GM23338 (cell line): Measurements from ENCODE around the gene LRMDA. TPM values are rescaled to one million over a fixed set of nuclear protein-coding genes. Genes with fewer than 3 reads are reported as not detected.

Experiments
- ATAC-seq: fragments of 200-7000 bp; cut with Tn5 transposase; 3 replicates; pipeline ENCODE4 v1.9.1; 2020
- DNase-seq: peaks from one replicate; pipeline ENCODE4 v3.0.0-alpha.2; 2015; ENCODE audit warnings: low spot score
- H2AFZ ChIP-seq: fragments of 200-600 bp; sonication (generic); 2 replicates; pipeline ENCODE4 v1.8.0; 2016; ENCODE audit warnings: antibody characterized with exemption, mild to moderate bottlenecking, moderate library complexity
- H3F3A ChIP-seq: fragments of 200-600 bp; sonication (generic); replicated peaks from 2 replicates; pipeline ENCODE4 v1.8.0; 2017; ENCODE audit warnings: antibody characterized with exemption, mixed run types, low read depth
- H3K27ac ChIP-seq: fragments of 200-600 bp; sonication (generic); 2 replicates; pipeline ENCODE4 v1.6.1; 2016; ENCODE audit warnings: low read depth
- H3K27me3 ChIP-seq: fragments of 200-600 bp; sonication (generic); 2 replicates; pipeline ENCODE4 v1.8.0; 2016; ENCODE audit warnings: mild to moderate bottlenecking, mixed run types, moderate library complexity; ENCODE audit not compliant: insufficient read depth
- H3K36me3 ChIP-seq: fragments of 200-600 bp; sonication (generic); 2 replicates; pipeline ENCODE4 v1.8.0; 2016; ENCODE audit warnings: mild to moderate bottlenecking; ENCODE audit not compliant: insufficient read depth
- H3K4me1 ChIP-seq: fragments of 200-600 bp; sonication (generic); 2 replicates; pipeline ENCODE4 v1.8.0; 2016; ENCODE audit warnings: mild to moderate bottlenecking, moderate library complexity; ENCODE audit not compliant: insufficient read depth
- H3K4me2 ChIP-seq: fragments of 200-600 bp; sonication (generic); 2 replicates; pipeline ENCODE4 v1.7.1; 2017; ENCODE audit warnings: mixed run types
- H3K4me3 ChIP-seq: fragments of 200-600 bp; sonication (generic); 2 replicates; pipeline ENCODE4 v1.6.1; 2016; ENCODE audit warnings: mixed run types
- H3K79me2 ChIP-seq: fragments of 200-600 bp; sonication (generic); replicated peaks from 2 replicates; pipeline ENCODE4 v1.8.0; 2017; ENCODE audit warnings: mild to moderate bottlenecking; ENCODE audit not compliant: insufficient read depth
- H3K9me2 ChIP-seq: fragments of 200-600 bp; sonication (generic); 2 replicates; pipeline ENCODE4 v1.8.0; 2017; ENCODE audit not compliant: insufficient read depth
- H4K20me1 ChIP-seq: fragments of 200-600 bp; sonication (generic); replicated peaks from 2 replicates; pipeline ENCODE4 v1.8.0; 2017; ENCODE audit warnings: mild to moderate bottlenecking; ENCODE audit not compliant: insufficient read depth
- H3K27ac Mint-ChIP-seq: 2 replicates; pipeline ENCODE4 v1.8.0; 2020; ENCODE audit warnings: inconsistent platforms, mild to moderate bottlenecking, moderate library complexity, mixed read lengths
- H3K27me3 Mint-ChIP-seq: 3 replicates; pipeline ENCODE4 v1.8.0; 2022; ENCODE audit warnings: low read depth, mild to moderate bottlenecking, moderate library complexity, mixed read lengths, inconsistent platforms; ENCODE audit not compliant: insufficient read depth, poor library complexity
- H3K36me3 Mint-ChIP-seq: 3 replicates; pipeline ENCODE4 v1.8.0; 2021; ENCODE audit warnings: low read depth, mild to moderate bottlenecking, inconsistent platforms, moderate library complexity, mixed read lengths
- H3K4me1 Mint-ChIP-seq: 3 replicates; pipeline ENCODE4 v1.8.0; 2020; ENCODE audit warnings: mild to moderate bottlenecking, inconsistent platforms, mixed read lengths
- H3K4me3 Mint-ChIP-seq: 3 replicates; pipeline ENCODE4 v1.8.0; 2021; ENCODE audit warnings: moderate library complexity, mild to moderate bottlenecking, inconsistent platforms, mixed read lengths
- H3K9me3 Mint-ChIP-seq: 3 replicates; pipeline ENCODE4 v1.8.0; 2020; ENCODE audit warnings: moderate library complexity, mild to moderate bottlenecking, inconsistent platforms, mixed read lengths
- CREB1 ChIP-seq: fragments of 250-450 bp; sonication (Bioruptor Pico); IDR thresholded peaks from 2 replicates; pipeline ENCODE4 v1.5.0; 2020; ENCODE audit warnings: low read depth, mild to moderate bottlenecking, moderate library complexity
- CTCF ChIP-seq, 2 experiments: fragments of 200-600 bp in 1 of 2; sonication (generic) in 1 of 2; conservative IDR thresholded peaks; 2 replicates each; pipeline versions ENCODE4 v1.5.1 to v1.6.1; 2016 to 2017; ENCODE audit warnings: antibody characterized with exemption in 2 of 2, low read depth in 2 of 2, mild to moderate bottlenecking in 2 of 2, moderate library complexity in 1 of 2
- ETS1 ChIP-seq: IDR thresholded peaks from 2 replicates; pipeline ENCODE4 v1.6.1; 2016; ENCODE audit warnings: antibody characterized with exemption
- EZH2 ChIP-seq: fragments of 200-600 bp; sonication (generic); IDR thresholded peaks from one replicate; pipeline ENCODE4 v1.8.0; 2017; ENCODE audit warnings: antibody characterized with exemption, mild to moderate bottlenecking, low read depth; ENCODE audit not compliant: unreplicated experiment
- EZH2phosphoT487 ChIP-seq: fragments of 200-600 bp; sonication (generic); IDR thresholded peaks from one replicate; pipeline ENCODE4 v1.8.1; 2018; ENCODE audit warnings: antibody characterized with exemption; ENCODE audit not compliant: unreplicated experiment
- JUNB ChIP-seq: IDR thresholded peaks from one replicate; pipeline ENCODE4 v1.6.1; 2016; ENCODE audit warnings: antibody characterized with exemption; ENCODE audit not compliant: unreplicated experiment
- NANOG ChIP-seq: IDR thresholded peaks from 2 replicates; pipeline ENCODE4 v1.6.1; 2016; ENCODE audit warnings: antibody characterized with exemption, borderline replicate concordance
- POLR2AphosphoS5 ChIP-seq: IDR thresholded peaks from 2 replicates; pipeline ENCODE4 v1.6.1; 2016; ENCODE audit warnings: antibody characterized with exemption, low read depth
- REST ChIP-seq: IDR thresholded peaks from one replicate; pipeline ENCODE4 v1.6.1; 2018; ENCODE audit warnings: antibody characterized with exemption; ENCODE audit not compliant: unreplicated experiment
- STAT1 ChIP-seq: IDR thresholded peaks from one replicate; pipeline ENCODE4 v1.6.1; 2016; ENCODE audit warnings: antibody characterized with exemption; ENCODE audit not compliant: unreplicated experiment
- ZNF114 ChIP-seq: fragments of 250-450 bp; sonication (Bioruptor Pico); IDR thresholded peaks from 2 replicates; pipeline ENCODE4 v1.5.0; 2020; ENCODE audit warnings: mild to moderate bottlenecking, moderate library complexity
- ZNF331 ChIP-seq: fragments of 250-450 bp; sonication (Bioruptor Pico); IDR thresholded peaks from 2 replicates; pipeline ENCODE4 v1.5.0; 2020; ENCODE audit warnings: low read depth, mild to moderate bottlenecking, moderate library complexity
- polyA plus RNA-seq: library from polyadenylated mRNA; unstranded; fragments of >200 nt; fragmentation: Nextera tagmentation; extraction: Ambion mirVana; gene quantifications from 2 replicates; pipeline ENCODE4 v1.2.1, GENCODE V29; 2016
- total RNA-seq: library from RNA; depleted of rRNA; stranded (reverse); fragments of >200 nt; shearing (Covaris generic); gene quantifications from 2 replicates; pipeline ENCODE4 v1.2.3, GENCODE V29; 2014
- TF ChIP-seq, protein P1 (sequence below): fragments of 250-450 bp; sonication (Bioruptor Pico); IDR thresholded peaks from 2 replicates; pipeline ENCODE4 v1.5.0; 2020; ENCODE audit warnings: mild to moderate bottlenecking, moderate library complexity

The LRMDA gene
- total and polyA plus RNA-seq, 2 experiments from 2014 or later, result 0.90 to 1.8 TPM

GRCh38 chr10:75544993-75545706, 113.7 kb downstream of the LRMDA start:
- peaks cover 35% of the 10 kb centered on the region for H3K4me1 Mint-ChIP-seq

More at GRCh38 chr10:75544993-75545706, 113.7 kb downstream of the LRMDA start:
- no peaks in the 10 kb centered on the region; the same call in 1 of the 2 replicates for H3K9me2 ChIP-seq
- Mint-ChIP-seq H3K27me3 (no peaks in the 10 kb centered on the region), H3K36me3 (no peaks in the 10 kb centered on the region), H3K27ac (no peak overlapping the region; the same call in 1 of the 2 replicates), H3K4me3 (no peak overlapping the region), H3K9me3 (no peaks in the 10 kb centered on the region)
- H3K27me3 ChIP-seq, result no peaks in the 10 kb centered on the region
- H4K20me1 ChIP-seq, result no peaks in the 10 kb centered on the region
- ATAC-seq, result no peak
- no peaks in the 10 kb centered on the region for H3K36me3 ChIP-seq
- no peak for DNase-seq
- H3K79me2 ChIP-seq, result no peaks in the 10 kb centered on the region
- no peaks in the 10 kb centered on the region for H3F3A ChIP-seq
- TF ChIP-seq EZH2phosphoT487 (no peak), ZNF331 (CRISPR knock-in tag) (no peak), ZNF114 (no peak), NANOG (no peak), POLR2AphosphoS5 (no peak), REST (no peak), ETS1 (no peak), CTCF (conservative IDR thresholded peaks at IDR 0.05; ENCODE audit: low read depth in 2 of 2) (no peak), JUNB (no peak), EZH2 (no peak), STAT1 (no peak), CREB1 (CRISPR knock-in tag) (no peak)
- TF ChIP-seq, protein P1, sequence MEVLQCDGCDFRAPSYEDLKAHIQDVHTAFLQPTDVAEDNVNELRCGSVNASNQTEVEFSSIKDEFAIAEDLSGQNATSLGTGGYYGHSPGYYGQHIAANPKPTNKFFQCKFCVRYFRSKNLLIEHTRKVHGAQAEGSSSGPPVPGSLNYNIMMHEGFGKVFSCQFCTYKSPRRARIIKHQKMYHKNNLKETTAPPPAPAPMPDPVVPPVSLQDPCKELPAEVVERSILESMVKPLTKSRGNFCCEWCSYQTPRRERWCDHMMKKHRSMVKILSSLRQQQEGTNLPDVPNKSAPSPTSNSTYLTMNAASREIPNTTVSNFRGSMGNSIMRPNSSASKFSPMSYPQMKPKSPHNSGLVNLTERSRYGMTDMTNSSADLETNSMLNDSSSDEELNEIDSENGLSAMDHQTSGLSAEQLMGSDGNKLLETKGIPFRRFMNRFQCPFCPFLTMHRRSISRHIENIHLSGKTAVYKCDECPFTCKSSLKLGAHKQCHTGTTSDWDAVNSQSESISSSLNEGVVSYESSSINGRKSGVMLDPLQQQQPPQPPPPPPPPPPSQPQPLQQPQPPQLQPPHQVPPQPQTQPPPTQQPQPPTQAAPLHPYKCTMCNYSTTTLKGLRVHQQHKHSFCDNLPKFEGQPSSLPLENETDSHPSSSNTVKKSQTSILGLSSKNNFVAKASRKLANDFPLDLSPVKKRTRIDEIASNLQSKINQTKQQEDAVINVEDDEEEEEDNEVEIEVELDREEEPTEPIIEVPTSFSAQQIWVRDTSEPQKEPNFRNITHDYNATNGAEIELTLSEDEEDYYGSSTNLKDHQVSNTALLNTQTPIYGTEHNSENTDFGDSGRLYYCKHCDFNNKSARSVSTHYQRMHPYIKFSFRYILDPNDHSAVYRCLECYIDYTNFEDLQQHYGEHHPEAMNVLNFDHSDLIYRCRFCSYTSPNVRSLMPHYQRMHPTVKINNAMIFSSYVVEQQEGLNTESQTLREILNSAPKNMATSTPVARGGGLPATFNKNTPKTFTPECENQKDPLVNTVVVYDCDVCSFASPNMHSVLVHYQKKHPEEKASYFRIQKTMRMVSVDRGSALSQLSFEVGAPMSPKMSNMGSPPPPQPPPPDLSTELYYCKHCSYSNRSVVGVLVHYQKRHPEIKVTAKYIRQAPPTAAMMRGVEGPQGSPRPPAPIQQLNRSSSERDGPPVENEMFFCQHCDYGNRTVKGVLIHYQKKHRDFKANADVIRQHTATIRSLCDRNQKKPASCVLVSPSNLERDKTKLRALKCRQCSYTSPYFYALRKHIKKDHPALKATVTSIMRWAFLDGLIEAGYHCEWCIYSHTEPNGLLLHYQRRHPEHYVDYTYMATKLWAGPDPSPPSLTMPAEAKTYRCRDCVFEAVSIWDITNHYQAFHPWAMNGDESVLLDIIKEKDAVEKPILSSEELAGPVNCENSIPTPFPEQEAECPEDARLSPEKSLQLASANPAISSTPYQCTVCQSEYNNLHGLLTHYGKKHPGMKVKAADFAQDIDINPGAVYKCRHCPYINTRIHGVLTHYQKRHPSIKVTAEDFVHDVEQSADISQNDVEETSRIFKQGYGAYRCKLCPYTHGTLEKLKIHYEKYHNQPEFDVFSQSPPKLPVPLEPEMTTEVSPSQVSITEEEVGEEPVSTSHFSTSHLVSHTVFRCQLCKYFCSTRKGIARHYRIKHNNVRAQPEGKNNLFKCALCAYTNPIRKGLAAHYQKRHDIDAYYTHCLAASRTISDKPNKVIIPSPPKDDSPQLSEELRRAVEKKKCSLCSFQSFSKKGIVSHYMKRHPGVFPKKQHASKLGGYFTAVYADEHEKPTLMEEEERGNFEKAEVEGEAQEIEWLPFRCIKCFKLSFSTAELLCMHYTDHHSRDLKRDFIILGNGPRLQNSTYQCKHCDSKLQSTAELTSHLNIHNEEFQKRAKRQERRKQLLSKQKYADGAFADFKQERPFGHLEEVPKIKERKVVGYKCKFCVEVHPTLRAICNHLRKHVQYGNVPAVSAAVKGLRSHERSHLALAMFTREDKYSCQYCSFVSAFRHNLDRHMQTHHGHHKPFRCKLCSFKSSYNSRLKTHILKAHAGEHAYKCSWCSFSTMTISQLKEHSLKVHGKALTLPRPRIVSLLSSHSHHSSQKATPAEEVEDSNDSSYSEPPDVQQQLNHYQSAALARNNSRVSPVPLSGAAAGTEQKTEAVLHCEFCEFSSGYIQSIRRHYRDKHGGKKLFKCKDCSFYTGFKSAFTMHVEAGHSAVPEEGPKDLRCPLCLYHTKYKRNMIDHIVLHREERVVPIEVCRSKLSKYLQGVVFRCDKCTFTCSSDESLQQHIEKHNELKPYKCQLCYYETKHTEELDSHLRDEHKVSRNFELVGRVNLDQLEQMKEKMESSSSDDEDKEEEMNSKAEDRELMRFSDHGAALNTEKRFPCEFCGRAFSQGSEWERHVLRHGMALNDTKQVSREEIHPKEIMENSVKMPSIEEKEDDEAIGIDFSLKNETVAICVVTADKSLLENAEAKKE, result no peak
- H3K4me2 ChIP-seq, result no peak overlapping the region
- no peak overlapping the region for H3K4me3 ChIP-seq
- H3K27ac ChIP-seq, result no peak overlapping the region
- H2AFZ ChIP-seq, result no peak overlapping the region
- H3K4me1 ChIP-seq, result peaks cover 27% of the 10 kb centered on the region
